HEK293 (cell line): ENCODE results near the gene STX5.
A peak's percentile ranks its signal among the peaks of the same experiment; 100 is the strongest.

Source experiments
- GFI1B ChIP-seq: fragments of 450-650 bp; formaldehyde crosslinking; IDR thresholded peaks from 2 replicates; pipeline ENCODE4 v1.5.1; 2016; ENCODE audit warnings: missing biosample characterization, missing genetic modification characterization
- GLIS2 ChIP-seq: fragments of 450-650 bp; formaldehyde crosslinking; IDR thresholded peaks from 2 replicates; pipeline ENCODE4 v1.5.1; 2016; ENCODE audit warnings: missing biosample characterization, missing genetic modification characterization
- HOXA7 ChIP-seq: sonication (generic); formaldehyde crosslinking; IDR thresholded peaks from 2 replicates; pipeline ENCODE4 v1.8.1; 2022; ENCODE audit warnings: missing genetic modification reagents, borderline replicate concordance
- MYNN ChIP-seq: fragments of 450-650 bp; formaldehyde crosslinking; IDR thresholded peaks from 2 replicates; pipeline ENCODE4 v1.5.1; 2016; ENCODE audit warnings: missing biosample characterization, missing genetic modification characterization, borderline replicate concordance
- OVOL3 ChIP-seq: fragments of 450-650 bp; formaldehyde crosslinking; IDR thresholded peaks from 2 replicates; pipeline ENCODE4 v1.5.1; 2016; ENCODE audit warnings: missing biosample characterization, missing genetic modification characterization
- SETDB1 ChIP-seq: IDR thresholded peaks from one replicate; pipeline ENCODE4 v1.6.1; 2017; ENCODE audit warnings: mild to moderate bottlenecking, low read length, moderate library complexity, mixed read lengths; ENCODE audit not compliant: insufficient read length
- SP2 ChIP-seq: fragments of 450-650 bp; formaldehyde crosslinking; IDR thresholded peaks from 2 replicates; pipeline ENCODE4 v1.5.1; 2016; ENCODE audit warnings: missing biosample characterization, missing genetic modification characterization
- SP3 ChIP-seq: fragments of 450-650 bp; formaldehyde crosslinking; IDR thresholded peaks from 2 replicates; pipeline ENCODE4 v1.5.1; 2016; ENCODE audit warnings: missing biosample characterization, missing genetic modification characterization
- SP7 ChIP-seq: fragments of 450-650 bp; formaldehyde crosslinking; IDR thresholded peaks from 2 replicates; pipeline ENCODE4 v1.5.1; 2016; ENCODE audit warnings: missing biosample characterization, missing genetic modification characterization
- ZBTB17 ChIP-seq: fragments of 450-650 bp; formaldehyde crosslinking; IDR thresholded peaks from 2 replicates; pipeline ENCODE4 v1.5.1; 2016; ENCODE audit warnings: missing biosample characterization, missing genetic modification characterization
- ZBTB20 ChIP-seq: fragments of 450-650 bp; formaldehyde crosslinking; IDR thresholded peaks from 2 replicates; pipeline ENCODE4 v1.5.1; 2016; ENCODE audit warnings: missing biosample characterization, missing genetic modification characterization
- ZFP41 ChIP-seq: fragments of 450-650 bp; formaldehyde crosslinking; IDR thresholded peaks from 2 replicates; pipeline ENCODE4 v1.5.1; 2016; ENCODE audit warnings: missing biosample characterization, missing genetic modification characterization, borderline replicate concordance
- ZNF10 ChIP-seq: fragments of 450-650 bp; formaldehyde crosslinking; IDR thresholded peaks from 2 replicates; pipeline ENCODE4 v1.5.1; 2017; ENCODE audit warnings: missing biosample characterization, missing genetic modification characterization
- ZNF114 ChIP-seq: fragments of 450-650 bp; formaldehyde crosslinking; IDR thresholded peaks from 2 replicates; pipeline ENCODE4 v1.5.0; 2017; ENCODE audit warnings: missing biosample characterization, missing genetic modification characterization
- ZNF16 ChIP-seq: fragments of 450-650 bp; formaldehyde crosslinking; IDR thresholded peaks from 2 replicates; pipeline ENCODE4 v1.5.1; 2016; ENCODE audit warnings: low read depth, missing biosample characterization, missing genetic modification characterization
- ZNF335 ChIP-seq: fragments of 450-650 bp; formaldehyde crosslinking; conservative IDR thresholded peaks from 2 replicates; pipeline ENCODE4 v1.5.1; 2016; ENCODE audit warnings: missing biosample characterization, missing genetic modification characterization
- ZNF366 ChIP-seq: fragments of 450-650 bp; formaldehyde crosslinking; conservative IDR thresholded peaks from 2 replicates; pipeline ENCODE4 v1.5.1; 2016; ENCODE audit warnings: missing biosample characterization, missing genetic modification characterization
- ZNF391 ChIP-seq: fragments of 450-650 bp; formaldehyde crosslinking; IDR thresholded peaks from 2 replicates; pipeline ENCODE4 v1.5.1; 2016; ENCODE audit warnings: low read depth, missing biosample characterization, missing genetic modification characterization, borderline replicate concordance
- ZNF394 ChIP-seq: fragments of 450-650 bp; formaldehyde crosslinking; IDR thresholded peaks from 2 replicates; pipeline ENCODE4 v1.5.1; 2016; ENCODE audit warnings: missing biosample characterization, missing genetic modification characterization, mild to moderate bottlenecking, moderate library complexity, borderline replicate concordance
- ZNF501 ChIP-seq: fragments of 450-650 bp; formaldehyde crosslinking; IDR thresholded peaks from 2 replicates; pipeline ENCODE4 v1.5.1; 2016; ENCODE audit warnings: missing biosample characterization, missing genetic modification characterization
- ZNF600 ChIP-seq: fragments of 450-650 bp; formaldehyde crosslinking; IDR thresholded peaks from 2 replicates; pipeline ENCODE4 v1.5.1; 2016; ENCODE audit warnings: missing biosample characterization, missing genetic modification characterization
- ZNF660 ChIP-seq: fragments of 450-650 bp; IDR thresholded peaks from 2 replicates; pipeline ENCODE4 v1.5.1; 2018; ENCODE audit warnings: missing biosample characterization, mild to moderate bottlenecking, missing genetic modification characterization
- ZNF76 ChIP-seq: fragments of 450-650 bp; formaldehyde crosslinking; IDR thresholded peaks from 2 replicates; pipeline ENCODE4; 2016; ENCODE audit warnings: low read depth, missing biosample characterization, missing genetic modification characterization, borderline replicate concordance
- ZNF768 ChIP-seq: fragments of 450-650 bp; formaldehyde crosslinking; IDR thresholded peaks from 2 replicates; pipeline ENCODE4 v1.5.1; 2018; ENCODE audit warnings: missing biosample characterization, mild to moderate bottlenecking, missing genetic modification characterization
- ZXDB ChIP-seq: fragments of 450-650 bp; formaldehyde crosslinking; IDR thresholded peaks from 2 replicates; pipeline ENCODE4 v1.5.1; 2016; ENCODE audit warnings: missing biosample characterization, missing genetic modification characterization
- TF ChIP-seq, protein P1 (sequence below): fragments of 450-650 bp; formaldehyde crosslinking; IDR thresholded peaks from 2 replicates; pipeline ENCODE4 v1.5.1; 2016; ENCODE audit warnings: missing biosample characterization, missing genetic modification characterization
- TF ChIP-seq, protein P2 (sequence below): fragments of 450-650 bp; formaldehyde crosslinking; IDR thresholded peaks from 2 replicates; pipeline ENCODE4 v1.5.1; 2016; ENCODE audit warnings: missing biosample characterization, missing genetic modification characterization
- TF ChIP-seq, protein P3 (sequence below): fragments of 450-650 bp; formaldehyde crosslinking; IDR thresholded peaks from 2 replicates; pipeline ENCODE4 v1.5.1; 2016; ENCODE audit warnings: missing biosample characterization, missing genetic modification characterization
- TF ChIP-seq, protein P4 (sequence below): fragments of 450-650 bp; formaldehyde crosslinking; IDR thresholded peaks from 2 replicates; pipeline ENCODE4 v1.5.1; 2016; ENCODE audit warnings: missing biosample characterization, missing genetic modification characterization
- TF ChIP-seq, protein P5 (sequence below): fragments of 450-650 bp; formaldehyde crosslinking; IDR thresholded peaks from 2 replicates; pipeline ENCODE4 v1.5.1; 2017; ENCODE audit warnings: missing biosample characterization, missing genetic modification characterization

STX5 gene

DNA sequence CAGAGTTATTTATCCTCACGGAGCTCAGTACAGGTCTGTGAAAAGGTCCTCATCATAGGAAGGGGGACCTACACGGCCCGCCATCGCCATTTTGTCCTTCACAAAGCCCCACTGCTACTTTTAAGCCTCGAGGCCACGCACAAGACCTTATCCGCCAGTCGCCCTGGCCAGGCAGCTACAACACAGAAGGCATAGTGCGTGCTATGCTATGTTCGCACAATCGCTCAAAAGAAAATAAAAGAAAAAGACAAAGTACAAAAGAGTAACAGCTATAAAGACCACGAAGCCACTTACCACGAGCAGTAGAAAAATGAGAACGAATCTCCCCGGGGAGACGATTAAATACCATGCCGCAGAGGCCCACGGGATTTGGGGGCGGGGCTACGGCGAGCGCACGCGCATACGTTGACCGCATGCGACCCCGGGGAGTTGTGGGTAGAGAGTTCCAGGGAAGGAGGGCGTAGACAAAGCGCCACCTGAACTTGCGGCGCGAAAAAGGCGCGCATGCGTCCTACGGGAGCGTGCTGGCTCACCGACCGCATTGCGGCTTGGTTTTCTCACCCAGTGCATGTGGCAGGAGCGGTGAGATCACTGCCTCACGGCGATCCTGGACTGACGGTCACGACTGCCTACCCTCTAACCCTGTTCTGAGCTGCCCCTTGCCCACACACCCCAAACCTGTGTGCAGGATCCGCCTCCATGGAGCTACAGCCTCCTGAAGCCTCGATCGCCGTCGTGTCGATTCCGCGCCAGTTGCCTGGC is 23.9 kb upstream of the STX5 start (continued):
- TF ChIP-seq, protein P1, sequence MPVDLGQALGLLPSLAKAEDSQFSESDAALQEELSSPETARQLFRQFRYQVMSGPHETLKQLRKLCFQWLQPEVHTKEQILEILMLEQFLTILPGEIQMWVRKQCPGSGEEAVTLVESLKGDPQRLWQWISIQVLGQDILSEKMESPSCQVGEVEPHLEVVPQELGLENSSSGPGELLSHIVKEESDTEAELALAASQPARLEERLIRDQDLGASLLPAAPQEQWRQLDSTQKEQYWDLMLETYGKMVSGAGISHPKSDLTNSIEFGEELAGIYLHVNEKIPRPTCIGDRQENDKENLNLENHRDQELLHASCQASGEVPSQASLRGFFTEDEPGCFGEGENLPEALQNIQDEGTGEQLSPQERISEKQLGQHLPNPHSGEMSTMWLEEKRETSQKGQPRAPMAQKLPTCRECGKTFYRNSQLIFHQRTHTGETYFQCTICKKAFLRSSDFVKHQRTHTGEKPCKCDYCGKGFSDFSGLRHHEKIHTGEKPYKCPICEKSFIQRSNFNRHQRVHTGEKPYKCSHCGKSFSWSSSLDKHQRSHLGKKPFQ (tag by site-specific recombination): 0 out of 2 replicates have a peak, but pooled peaks have one; percentile 15
- TF ChIP-seq ZNF391 (tag by site-specific recombination): peak; percentile 93
- TF ChIP-seq, protein P2, sequence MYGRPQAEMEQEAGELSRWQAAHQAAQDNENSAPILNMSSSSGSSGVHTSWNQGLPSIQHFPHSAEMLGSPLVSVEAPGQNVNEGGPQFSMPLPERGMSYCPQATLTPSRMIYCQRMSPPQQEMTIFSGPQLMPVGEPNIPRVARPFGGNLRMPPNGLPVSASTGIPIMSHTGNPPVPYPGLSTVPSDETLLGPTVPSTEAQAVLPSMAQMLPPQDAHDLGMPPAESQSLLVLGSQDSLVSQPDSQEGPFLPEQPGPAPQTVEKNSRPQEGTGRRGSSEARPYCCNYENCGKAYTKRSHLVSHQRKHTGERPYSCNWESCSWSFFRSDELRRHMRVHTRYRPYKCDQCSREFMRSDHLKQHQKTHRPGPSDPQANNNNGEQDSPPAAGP (tag by site-specific recombination): peak; percentile 37; the same call in 1 of the 2 replicates
- peak; percentile 85 for TF ChIP-seq SP3
- TF ChIP-seq ZNF335 (tag by site-specific recombination): 0 out of 2 replicates have a peak, but pooled peaks have one; percentile 50
- TF ChIP-seq ZFP41: no peak
- no peak for TF ChIP-seq ZNF114 (tag by site-specific recombination)
- TF ChIP-seq ZNF16: no peak
- no peak for TF ChIP-seq HOXA7 (CRISPR knock-in tag)
- 0 out of 2 replicates have a peak, but pooled peaks have one; percentile 48 for TF ChIP-seq GFI1B
- peak; percentile 74 for TF ChIP-seq ZXDB
- peak; percentile 86 for TF ChIP-seq ZNF660 (tag by site-specific recombination)
- TF ChIP-seq ZBTB20 (tag by site-specific recombination): peak; percentile 56; the same call in 1 of the 2 replicates
- peak; percentile 73 for TF ChIP-seq SP2 (tag by site-specific recombination)
- no peak for TF ChIP-seq MYNN
- TF ChIP-seq, protein P3, sequence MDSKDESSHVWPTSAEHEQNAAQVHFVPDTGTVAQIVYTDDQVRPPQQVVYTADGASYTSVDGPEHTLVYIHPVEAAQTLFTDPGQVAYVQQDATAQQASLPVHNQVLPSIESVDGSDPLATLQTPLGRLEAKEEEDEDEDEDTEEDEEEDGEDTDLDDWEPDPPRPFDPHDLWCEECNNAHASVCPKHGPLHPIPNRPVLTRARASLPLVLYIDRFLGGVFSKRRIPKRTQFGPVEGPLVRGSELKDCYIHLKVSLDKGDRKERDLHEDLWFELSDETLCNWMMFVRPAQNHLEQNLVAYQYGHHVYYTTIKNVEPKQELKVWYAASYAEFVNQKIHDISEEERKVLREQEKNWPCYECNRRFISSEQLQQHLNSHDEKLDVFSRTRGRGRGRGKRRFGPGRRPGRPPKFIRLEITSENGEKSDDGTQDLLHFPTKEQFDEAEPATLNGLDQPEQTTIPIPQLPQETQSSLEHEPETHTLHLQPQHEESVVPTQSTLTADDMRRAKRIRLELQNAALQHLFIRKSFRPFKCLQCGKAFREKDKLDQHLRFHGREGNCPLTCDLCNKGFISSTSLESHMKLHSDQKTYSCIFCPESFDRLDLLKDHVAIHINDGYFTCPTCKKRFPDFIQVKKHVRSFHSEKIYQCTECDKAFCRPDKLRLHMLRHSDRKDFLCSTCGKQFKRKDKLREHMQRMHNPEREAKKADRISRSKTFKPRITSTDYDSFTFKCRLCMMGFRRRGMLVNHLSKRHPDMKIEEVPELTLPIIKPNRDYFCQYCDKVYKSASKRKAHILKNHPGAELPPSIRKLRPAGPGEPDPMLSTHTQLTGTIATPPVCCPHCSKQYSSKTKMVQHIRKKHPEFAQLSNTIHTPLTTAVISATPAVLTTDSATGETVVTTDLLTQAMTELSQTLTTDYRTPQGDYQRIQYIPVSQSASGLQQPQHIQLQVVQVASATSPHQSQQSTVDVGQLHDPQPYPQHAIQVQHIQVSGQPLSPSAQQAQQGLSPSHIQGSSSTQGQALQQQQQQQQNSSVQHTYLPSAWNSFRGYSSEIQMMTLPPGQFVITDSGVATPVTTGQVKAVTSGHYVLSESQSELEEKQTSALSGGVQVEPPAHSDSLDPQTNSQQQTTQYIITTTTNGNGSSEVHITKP (tag by site-specific recombination): peak; percentile 47
- TF ChIP-seq ZNF768: no peak
- TF ChIP-seq ZNF600 (tag by site-specific recombination): peak; percentile 93
- no peak for TF ChIP-seq OVOL3 (tag by site-specific recombination)
- TF ChIP-seq ZNF501 (tag by site-specific recombination): peak; percentile 94
- peak; percentile 96 for TF ChIP-seq ZBTB17 (tag by site-specific recombination)
- TF ChIP-seq, protein P4, sequence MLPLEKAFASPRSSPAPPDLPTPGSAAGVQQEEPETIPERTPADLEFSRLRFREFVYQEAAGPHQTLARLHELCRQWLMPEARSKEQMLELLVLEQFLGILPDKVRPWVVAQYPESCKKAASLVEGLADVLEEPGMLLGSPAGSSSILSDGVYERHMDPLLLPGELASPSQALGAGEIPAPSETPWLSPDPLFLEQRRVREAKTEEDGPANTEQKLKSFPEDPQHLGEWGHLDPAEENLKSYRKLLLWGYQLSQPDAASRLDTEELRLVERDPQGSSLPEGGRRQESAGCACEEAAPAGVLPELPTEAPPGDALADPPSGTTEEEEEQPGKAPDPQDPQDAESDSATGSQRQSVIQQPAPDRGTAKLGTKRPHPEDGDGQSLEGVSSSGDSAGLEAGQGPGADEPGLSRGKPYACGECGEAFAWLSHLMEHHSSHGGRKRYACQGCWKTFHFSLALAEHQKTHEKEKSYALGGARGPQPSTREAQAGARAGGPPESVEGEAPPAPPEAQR (tag by site-specific recombination): 0 out of 2 replicates have a peak, but pooled peaks have one; percentile 49
- peak; percentile 78 for TF ChIP-seq GLIS2
- TF ChIP-seq, protein P5, sequence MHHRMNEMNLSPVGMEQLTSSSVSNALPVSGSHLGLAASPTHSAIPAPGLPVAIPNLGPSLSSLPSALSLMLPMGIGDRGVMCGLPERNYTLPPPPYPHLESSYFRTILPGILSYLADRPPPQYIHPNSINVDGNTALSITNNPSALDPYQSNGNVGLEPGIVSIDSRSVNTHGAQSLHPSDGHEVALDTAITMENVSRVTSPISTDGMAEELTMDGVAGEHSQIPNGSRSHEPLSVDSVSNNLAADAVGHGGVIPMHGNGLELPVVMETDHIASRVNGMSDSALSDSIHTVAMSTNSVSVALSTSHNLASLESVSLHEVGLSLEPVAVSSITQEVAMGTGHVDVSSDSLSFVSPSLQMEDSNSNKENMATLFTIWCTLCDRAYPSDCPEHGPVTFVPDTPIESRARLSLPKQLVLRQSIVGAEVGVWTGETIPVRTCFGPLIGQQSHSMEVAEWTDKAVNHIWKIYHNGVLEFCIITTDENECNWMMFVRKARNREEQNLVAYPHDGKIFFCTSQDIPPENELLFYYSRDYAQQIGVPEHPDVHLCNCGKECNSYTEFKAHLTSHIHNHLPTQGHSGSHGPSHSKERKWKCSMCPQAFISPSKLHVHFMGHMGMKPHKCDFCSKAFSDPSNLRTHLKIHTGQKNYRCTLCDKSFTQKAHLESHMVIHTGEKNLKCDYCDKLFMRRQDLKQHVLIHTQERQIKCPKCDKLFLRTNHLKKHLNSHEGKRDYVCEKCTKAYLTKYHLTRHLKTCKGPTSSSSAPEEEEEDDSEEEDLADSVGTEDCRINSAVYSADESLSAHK: no peak; the same call in 1 of the 2 replicates
- peak; percentile 96 for TF ChIP-seq ZNF76 (tag by site-specific recombination)
- TF ChIP-seq SP7 (tag by site-specific recombination): peak; percentile 78
- TF ChIP-seq SETDB1: peak; percentile 40
- peak; percentile 70; the same call in 1 of the 2 replicates for TF ChIP-seq ZNF394 (tag by site-specific recombination)
- TF ChIP-seq ZNF10 (tag by site-specific recombination): no peak
- peak; percentile 48; the same call in 1 of the 2 replicates for TF ChIP-seq ZNF366 (tag by site-specific recombination)
